ENCODE data around the gene ABI3.

DNA sequence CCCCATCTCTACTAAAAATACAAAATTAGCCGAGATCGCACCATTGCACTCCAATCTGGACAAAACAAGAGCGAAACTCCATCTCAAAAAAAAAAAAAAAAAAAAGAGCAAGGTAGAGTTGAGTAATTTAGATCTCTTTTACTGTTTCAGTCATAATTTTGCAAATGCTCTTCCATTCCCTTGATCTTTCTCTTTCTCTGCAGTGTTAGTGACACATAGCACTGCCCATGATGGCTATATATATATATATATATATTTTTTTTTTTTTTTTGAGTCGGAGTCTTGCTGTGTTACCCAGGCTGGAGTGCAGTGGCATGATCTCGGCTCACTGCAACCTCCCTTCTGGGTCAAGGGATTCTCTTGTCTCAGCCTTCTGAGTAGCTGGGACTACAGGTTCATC, 32.3 kb downstream of the ABI3 start:
- TF ChIP-seq, protein P1, sequence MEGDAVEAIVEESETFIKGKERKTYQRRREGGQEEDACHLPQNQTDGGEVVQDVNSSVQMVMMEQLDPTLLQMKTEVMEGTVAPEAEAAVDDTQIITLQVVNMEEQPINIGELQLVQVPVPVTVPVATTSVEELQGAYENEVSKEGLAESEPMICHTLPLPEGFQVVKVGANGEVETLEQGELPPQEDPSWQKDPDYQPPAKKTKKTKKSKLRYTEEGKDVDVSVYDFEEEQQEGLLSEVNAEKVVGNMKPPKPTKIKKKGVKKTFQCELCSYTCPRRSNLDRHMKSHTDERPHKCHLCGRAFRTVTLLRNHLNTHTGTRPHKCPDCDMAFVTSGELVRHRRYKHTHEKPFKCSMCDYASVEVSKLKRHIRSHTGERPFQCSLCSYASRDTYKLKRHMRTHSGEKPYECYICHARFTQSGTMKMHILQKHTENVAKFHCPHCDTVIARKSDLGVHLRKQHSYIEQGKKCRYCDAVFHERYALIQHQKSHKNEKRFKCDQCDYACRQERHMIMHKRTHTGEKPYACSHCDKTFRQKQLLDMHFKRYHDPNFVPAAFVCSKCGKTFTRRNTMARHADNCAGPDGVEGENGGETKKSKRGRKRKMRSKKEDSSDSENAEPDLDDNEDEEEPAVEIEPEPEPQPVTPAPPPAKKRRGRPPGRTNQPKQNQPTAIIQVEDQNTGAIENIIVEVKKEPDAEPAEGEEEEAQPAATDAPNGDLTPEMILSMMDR (IDR thresholded peaks at IDR 0.05) = no peak
- no peak for TF ChIP-seq POLR2A (IDR thresholded peaks at IDR 0.05)
